Muscle of back (tissue), 11 donors: Measurements from ENCODE around the gene DIO3. TPM values are rescaled to one million over a fixed set of nuclear protein-coding genes. Genes with fewer than 3 reads are reported as not detected.

Experiments
- DNase-seq, 3 donors: peaks; one replicate each; pipeline versions ENCODE4 v3.0.0 to v3.0.0-alpha.2; 2013
- polyA plus RNA-seq, 10 donors: library from polyadenylated mRNA; unstranded; fragments of 120-200 nt; gene quantifications; one replicate each; pipeline ENCODE4 v1.2.1, GENCODE V29; 2013; ENCODE audit not compliant: insufficient read length in 10 of 10

DIO3 gene
- polyA plus RNA-seq, 10 donors: 1.8 to 6.5 (median 3.4) TPM

DNA sequence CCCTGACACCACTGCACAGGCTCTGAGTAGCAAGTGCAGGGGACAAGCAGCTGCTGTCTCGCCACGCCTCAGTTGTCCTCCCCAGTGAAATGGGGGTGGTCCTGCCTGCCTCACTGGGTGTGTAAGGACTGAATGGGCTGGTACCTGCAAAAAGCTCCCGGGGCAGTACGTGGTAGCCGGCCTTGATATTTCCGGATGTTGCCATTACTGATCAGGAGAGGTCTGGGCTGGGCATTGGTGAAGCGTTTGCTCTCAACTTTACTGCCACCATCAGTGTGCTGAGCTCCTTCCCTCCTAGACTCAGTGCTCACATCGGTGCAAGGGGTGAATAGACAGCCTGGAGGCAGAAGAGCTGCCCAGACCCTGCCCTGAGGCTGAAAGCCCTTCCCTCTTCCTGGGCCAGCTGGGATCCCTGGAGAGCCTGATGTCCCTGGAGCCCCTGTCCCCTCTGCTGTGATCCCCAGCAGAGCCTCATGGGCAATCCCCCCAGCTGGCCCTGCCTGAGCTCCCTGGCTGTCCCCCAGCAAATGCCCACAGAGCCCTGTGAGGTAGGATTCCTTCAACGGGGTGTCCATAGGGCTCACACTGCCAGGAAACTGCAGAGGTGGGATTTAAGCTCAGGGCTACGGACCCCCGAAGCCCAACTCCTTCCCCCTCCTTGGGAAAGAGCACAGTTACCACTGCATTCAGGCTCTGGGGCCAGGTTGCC, 18.2 kb downstream of the DIO3 start:
- DNase-seq: no peak

DNA sequence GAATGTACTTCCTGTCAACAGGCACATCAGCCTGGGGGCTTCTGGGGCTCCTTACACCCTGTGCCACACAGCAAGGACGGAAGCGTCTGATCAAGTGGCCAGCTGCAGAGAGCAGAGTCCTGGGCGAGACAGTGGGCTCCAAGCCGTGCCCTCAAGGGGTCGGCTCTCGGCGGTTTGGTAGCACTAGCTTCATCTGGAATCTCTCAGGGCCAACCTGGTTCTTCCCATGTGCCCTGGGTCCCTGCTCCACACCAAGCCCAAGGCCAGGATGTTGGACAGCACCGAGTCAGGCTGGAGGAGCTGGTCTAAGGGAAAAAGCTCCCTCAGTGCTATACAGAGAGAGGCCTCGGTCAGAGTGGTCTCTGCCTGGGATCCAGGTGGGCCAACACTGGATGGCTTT, 20.5 kb downstream of the DIO3 start:
- no peak for DNase-seq

DNA sequence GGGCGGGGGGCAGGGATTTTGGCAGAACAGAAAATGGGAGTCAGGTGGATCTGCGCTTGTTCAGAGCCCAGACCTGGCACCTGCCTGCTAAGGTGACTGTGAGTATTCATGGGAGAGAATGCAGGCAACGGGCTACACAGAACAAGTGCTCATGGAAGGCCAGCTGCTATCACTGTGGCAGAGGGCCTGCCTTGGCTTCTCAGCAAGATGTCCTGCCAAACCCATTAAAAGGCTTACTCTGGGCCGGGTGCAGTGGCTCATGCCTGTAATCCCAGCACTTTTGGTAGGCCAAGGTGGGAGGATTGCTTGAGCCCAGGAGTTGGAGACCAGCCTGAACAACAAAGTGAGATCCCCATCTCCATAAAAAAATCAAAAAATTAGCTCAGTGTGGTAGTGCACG, 21.0 kb downstream of the DIO3 start:
- DNase-seq: no peak

DNA sequence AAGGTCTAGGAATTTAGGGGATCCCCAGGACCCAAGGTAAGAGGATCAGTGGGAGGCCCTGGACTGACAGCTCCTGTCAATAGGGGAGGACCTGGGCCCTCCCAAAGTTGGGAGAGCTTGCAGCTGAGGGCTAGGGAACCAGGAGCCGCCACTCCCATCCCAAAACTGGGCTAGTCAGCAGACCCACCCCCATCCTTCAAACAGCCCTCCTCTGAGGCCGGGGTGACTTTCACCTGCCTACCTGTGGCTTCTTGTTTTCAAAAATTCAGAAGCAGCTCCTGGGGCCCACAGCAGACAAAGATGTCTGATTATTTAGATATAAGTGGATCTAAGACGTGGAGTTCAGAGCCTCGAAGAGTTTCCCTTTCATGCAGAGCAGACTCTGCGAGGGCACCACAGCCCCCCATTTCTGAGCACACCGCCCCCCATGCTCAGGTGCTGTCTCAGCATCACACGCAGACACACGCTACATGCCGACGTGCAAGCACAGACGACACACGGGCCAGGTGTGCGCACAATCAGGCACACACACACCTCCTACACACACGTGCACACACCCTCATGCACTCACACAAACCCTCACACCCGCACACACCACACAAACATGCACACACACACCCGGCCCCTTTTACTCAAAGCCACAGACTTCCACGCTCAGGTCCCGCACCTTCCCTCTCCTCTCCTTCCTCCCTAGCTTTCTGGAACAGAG, 21.9 kb downstream of the DIO3 start:
- peak in 1 of 3 donors; percentile 30 for DNase-seq

DNA sequence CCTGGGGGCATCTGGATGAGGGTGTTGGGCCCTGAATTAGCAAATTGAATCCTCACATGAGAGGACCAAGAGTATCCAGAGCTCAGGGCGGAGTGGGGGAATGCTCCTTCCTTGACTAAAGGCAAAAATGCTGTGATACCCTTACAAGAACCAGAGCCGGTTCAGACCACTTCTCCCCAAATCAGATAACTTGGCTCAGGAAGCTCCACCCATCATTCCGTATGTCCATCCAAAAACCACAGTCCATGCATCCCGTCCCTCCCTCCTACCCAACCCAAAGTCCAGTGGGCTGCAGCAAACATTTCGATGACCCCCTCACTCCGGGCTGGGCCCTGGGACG, 22.4 kb downstream of the DIO3 start:
- DNase-seq: no peak

DNA sequence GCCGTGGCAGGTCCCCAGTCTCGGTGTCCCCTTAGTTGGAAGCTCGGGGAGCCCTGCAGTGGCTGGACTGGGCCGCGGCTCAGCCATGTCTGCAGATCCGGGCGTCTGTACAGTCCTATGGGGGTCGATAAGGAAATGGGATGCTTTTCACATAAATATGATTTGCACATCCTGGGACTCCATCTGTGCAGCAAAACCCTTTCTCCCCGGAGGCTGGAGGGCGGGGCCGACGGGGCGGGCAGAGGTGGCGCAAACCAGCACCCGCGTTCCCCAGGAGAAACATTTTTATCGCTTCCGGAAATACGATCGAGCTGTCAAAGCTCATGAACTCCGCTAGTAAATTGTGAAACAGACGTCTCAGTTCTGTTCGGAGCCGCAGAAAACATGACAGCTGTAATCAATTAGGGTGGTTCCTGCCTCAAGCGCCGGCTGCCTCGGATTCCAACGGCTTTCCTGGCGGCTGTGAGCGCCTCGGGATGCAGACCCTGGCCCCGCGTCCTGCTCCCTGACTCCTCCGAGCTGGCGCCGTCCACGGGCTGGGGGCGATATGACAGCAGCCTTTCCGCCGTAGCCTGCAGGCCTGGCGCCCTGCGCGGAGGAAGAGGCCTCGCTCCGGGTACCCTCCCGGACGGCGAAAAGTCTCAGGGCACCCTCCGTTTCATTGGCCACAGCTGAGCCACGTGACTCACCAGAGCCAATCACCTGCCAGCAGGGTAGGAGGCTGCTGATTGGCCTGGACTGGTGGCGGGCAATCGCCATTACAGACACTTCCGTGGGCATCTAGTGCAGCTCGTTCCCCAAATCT, 23.0 kb downstream of the DIO3 start:
- peak; percentile 70 to 92 (median 74) for DNase-seq

DNA sequence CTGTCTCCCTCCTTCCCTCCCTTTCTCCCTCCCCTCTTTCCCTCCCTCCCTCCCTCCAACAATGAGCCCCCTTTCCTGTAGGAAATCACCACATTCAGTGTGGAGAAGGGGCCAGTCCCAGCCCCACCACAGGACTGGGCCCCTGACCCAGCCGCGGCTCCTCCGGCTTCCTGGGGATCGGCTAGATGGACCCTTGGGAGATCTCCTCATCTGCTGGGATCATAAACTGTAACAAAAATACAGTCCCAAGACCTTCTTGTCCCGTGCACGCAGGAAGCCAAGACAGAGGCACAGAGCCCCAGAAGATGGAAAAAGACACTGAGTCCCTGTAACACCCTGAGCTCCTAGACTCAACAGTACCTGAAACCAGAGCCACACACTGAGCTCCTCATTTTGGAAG, 23.9 kb downstream of the DIO3 start:
- DNase-seq: no peak

DNA sequence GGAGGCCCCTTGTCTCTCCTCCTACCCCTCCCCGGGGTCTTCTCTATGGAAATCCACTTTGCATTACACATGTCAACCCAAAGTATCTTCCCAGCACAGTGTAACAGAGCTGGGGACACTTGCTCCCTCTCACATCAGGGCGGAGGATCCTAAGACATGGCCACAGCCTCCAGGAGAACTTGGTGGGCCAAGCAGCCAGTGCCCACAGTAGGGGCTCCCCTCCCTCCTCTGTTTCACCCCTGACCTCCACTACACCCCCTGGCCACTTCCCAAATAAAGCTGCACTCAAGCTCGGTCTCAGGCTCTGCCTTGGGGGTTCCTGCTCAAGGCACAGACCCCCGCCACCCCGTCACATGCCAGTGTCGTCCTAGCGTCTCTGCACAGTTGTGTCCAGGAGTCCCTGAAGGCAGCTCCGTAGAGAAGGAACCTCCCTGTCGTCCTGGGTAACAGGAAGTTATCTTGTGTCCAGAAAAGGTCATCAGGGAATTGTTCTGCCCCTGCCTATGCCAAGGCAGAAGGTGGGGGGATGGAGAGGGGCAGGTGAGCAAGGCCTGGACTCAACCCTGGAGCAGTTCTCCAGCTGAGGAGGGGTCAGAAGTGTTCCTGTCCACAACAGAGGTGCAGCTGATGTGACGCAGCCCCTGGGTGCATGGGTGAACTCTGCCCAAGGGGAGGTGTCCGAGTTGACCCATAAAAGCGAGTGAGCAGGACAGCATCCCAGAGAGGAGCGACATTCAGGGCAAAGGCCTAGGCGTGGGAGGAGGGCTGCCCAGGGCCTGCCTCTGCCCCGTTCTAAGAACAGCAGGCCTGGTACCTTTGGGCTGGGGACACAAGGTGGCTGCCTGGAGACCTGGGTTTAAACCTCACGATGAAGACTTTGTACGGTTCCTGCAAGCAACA, 25.5 kb downstream of the DIO3 start:
- DNase-seq: no peak

DNA sequence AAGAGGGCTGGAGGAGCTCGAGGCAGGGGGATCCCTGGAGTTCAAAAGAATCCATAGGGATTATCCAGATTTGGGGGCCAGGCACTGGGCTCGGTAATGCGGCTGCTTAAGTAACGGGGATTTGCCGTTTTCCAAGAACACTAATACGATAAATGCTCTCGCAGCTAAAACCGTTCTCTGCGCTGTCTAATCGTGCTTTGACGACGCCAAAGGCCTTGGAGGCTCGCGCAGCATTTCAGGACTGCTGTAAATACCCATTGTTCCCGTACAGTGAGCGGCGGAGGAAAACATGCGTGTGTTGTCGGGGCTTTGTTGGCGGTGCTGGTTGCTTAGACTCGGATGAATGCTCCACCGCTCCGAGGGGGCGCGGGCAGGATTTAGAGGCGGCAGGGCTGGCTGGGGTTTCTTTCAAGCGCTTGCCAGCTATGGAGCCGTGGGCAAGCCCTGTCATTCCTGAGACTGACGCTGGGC, 26.2 kb downstream of the DIO3 start:
- DNase-seq: no peak

DNA sequence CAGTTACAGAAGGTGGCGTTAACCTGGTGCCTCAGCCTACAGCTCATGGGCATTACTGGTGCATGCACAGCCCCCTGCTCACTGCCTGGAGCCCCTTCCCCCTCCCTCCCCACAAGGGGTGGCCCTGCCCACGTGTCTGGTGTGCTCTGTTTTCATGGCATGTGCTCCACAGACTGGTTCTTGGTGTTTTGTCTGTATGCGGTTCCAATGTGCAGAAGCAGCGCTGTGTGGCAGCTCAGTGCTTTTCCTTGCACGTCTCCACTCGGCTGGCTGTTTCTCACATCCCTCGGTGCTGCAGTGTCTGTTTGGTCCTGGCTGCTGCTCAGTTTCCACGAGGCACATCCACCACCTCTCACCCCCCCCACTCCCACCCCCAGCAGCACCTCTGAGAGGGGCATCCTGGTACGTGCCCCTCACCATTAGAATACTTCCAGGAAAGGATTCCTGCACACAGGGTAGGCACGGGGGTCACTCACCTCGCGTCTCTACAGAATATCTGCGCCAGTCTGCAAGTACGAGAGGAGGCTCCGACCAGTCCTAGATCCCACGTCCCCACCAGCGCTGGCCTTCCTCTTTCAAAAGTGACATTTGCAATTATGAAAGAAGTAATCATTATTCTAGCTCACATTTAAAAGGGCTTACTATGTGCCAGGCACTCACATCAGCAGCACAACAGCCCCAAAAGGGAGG, 27.1 kb downstream of the DIO3 start:
- DNase-seq: no peak

DNA sequence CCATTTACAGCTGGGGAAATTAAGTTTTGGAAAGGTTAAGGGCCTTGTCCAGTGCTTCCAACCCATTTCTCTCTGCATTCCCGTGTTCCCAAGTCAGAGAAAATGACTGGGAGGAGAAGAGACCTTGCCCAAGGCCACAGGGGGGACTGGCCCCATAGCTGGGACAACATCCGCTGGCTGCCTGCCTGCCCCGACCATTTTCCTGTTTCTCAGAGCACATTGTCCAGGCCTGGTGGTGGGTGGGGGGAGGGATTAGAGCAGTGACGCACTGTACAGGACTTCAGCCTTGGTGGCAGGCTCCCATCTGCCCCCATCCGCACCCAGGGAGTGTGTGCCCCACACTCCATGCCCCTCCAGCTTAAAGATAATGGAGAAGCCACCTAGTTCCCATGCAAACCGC, 27.7 kb downstream of the DIO3 start:
- DNase-seq: peak in 1 of 3 donors; percentile 40

DNA sequence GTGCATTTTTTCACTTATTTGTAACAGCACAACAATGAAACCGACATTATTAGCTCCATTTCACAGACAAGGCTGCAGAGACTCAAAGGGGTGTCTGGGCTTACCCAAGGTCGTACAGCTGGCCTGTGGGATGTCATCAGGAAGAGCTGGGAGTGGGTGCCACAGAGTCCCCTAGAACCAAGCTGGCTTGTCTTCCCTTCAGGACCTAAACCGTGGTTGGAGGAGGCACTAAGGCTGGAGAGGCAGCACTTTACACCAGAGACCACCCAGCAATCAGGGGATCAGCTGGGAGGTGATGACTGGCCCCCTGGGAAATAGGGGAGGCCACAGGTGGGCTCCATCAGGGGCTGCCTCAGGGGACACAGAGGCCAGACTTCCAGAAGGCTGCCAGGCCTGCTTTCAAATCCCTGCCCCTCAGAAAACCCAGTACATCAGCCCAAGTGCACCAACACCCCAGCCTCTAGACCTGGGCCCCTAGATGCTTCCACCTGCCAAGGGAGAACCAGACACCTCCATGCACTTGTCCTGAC, 28.3 kb downstream of the DIO3 start:
- DNase-seq: no peak

DNA sequence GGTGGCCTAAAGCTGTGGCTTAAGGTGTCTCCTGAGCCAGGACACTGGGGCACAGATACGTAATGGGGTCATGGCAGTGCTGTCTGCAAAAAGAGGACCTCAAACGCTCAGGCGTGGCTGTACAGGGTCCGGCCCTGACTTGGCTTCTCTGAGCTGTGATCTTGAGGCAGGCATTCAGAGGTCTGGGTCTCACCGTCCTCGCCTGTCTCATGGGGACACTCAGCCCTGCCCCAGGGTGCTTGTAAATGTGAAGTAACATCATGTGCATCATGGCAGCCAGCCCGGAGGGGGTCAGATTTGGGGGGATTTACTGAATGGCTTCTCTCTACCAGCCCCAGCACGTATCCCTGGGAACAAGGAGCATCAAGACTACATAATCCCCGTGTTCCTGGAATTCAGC, 28.8 kb downstream of the DIO3 start:
- no peak for DNase-seq

DNA sequence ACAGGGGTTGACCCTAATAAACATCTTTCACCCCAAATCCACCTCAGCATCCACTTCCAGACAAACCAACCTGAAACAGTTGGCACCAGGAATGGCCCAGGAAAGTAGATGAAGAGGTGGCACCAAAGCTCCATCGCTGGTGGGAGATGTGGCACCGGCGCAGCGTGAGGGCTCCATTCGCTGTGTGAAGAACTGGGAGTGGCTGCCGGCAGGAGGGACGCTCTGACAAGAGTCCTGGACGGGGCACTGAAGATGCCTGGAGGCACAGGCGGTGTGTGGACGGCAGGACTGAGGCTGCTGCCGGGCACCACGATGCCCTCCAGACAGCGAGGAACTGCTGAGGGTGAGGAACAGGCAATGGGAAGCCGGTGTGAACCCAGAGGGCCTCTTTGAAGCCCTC, 29.3 kb downstream of the DIO3 start:
- DNase-seq: no peak

DNA sequence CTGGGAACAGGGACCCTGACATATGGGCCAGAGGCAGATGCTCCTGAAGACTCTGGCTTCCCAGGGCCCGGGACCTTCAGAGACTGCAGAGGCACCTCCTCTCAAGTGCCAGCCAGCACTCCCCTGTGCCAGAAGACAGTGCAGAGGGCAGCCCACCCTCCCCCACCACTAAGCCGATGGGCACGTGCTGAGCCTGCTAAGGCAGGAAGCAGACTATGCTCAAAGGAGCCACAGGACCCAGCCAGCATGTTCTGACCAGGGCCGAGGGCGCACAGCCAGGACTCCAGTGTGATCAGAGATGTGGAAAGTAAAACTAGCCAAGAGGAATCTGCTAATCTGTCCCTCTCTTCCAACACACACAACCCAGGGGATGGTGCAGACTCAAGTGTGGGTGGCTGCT, 29.8 kb downstream of the DIO3 start:
- peak in 1 of 3 donors; percentile 31 for DNase-seq

DNA sequence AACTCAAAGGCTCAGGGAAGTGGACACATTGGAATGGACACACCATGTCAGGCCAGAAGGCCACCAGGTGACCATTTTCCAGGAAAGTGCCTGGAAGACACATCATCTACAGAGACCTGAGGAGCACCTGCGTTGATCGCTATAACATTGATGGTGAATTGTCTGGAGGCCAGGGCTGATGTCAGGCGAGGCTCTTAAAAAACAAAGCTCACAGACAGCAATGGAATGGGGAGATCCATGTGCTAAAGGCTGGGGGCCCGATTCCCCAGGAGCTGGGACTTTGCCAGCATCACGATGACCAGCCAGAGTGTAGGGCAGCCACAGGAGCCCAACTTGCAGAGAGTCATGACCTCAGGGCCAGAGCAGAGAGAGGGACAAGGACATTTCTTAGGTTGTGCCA, 30.3 kb downstream of the DIO3 start:
- no peak for DNase-seq

DNA sequence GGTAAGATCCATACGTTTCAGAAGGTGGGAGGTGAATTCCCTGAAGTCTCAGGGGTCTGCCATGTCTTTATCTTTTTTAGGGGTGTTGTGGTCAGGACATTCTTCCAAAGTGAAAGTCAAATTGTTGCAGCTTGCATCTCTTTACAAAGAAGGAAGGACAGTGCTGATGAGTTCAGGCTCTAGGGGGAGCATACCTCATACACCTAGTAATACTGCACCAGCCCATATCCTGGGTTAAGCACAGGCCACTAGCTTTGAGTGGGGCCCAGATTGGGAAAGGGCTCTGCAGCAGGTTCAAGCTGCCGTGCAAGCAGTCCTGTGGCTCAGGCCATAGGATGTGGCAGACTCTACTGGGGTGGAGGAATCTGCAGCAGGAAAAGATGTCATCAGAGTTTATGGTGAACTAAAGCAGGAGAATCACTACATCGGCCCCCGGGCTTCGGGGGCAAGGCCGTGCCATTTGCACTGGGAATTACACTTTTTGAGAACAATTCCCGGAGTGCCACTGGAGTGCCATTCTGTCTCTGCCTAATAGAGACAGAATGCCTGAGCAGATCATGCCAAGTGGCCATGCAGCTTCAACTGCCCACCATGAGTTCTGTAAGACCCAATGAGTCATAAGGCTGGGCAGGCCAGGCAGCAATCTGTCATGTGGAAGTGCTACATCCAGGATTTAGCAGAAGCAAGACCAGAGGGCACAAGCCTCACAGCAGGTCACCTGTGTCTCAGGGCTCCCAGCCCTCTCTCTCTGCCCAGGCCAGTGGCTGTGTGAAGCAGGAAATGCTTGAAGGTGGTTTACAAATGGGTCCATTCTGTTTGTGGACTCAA, 32.3 kb downstream of the DIO3 start:
- DNase-seq: no peak

DNA sequence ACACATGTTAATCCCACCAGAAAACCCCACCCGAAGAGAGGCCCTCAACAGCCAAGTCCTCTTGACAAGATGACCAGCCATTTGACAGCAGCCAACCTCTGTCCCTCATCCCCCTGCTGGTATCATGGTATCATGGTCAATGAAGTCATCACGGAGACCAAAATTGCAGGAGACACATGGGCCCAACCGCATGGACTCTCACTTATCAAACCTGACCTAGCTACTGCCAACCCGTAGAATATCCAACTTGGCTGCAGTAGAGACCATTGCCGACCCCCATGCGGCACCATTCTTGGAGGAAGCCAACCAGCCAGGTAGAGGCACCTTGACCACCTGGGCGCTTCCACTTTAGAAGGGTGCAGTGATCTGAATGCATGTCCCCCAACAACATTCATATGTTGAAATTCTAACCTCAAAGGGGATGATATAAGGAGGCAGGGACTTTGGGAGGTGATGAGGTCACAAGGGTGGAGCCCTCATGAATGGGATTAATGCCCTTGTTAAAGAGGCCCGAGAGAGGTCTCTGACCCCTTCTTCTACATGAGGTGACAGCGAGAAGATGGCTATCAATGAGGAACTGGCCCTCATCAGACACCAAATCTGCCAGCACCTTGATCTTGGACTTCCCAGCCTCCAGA, 33.3 kb downstream of the DIO3 start:
- no peak for DNase-seq

DNA sequence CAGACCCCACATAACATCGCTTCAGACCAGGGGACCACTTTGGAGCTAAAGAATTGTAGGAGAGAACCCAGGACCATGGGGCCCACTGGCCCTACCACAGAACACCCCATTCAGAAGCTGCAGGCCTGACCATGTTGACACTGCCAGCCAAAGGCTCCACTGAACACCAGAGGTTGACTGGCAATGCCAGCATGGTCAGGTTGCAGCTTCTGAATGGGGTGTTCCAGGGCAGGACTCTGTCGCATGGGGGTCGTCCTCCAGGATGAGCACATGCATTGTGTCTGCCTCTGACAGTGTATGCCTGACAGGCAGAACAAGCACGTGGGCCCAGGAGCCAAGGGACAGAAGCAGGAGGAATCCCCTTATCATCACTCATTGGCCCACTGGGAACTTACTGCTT, 34.1 kb downstream of the DIO3 start:
- no peak for DNase-seq
